GM19240 (cell line): ENCODE results near the gene ACO2.
A peak's percentile ranks its signal among the peaks of the same experiment; 100 is the strongest.

Source experiments
- DNase-seq: peaks from one replicate; pipeline ENCODE4 v3.0.0; 2011; ENCODE audit warnings: low spot score; ENCODE audit not compliant: insufficient read length

Gene ACO2

GRCh38 chr22:41523464-41524221 lies 54.7 kb downstream of the ACO2 start:
- no peak for DNase-seq

GRCh38 chr22:41524251-41524661 lies 55.3 kb downstream of the ACO2 start:
- no peak for DNase-seq

- no peak for DNase-seq
Observed at GRCh38 chr22:41524809-41525449, 56.0 kb downstream of the ACO2 start.

- DNase-seq, result no peak
Observed at GRCh38 chr22:41525450-41526225, 56.7 kb downstream of the ACO2 start.

- DNase-seq, result no peak
Observed at GRCh38 chr22:41526226-41526829, 57.4 kb downstream of the ACO2 start.

- peak; percentile 61 for DNase-seq
Observed at GRCh38 chr22:41526830-41527799, 58.2 kb downstream of the ACO2 start.

- DNase-seq, result no peak
Observed at GRCh38 chr22:41528132-41528766, 59.3 kb downstream of the ACO2 start.

- no peak for DNase-seq
Observed at GRCh38 chr22:41528938-41529561, 60.1 kb downstream of the ACO2 start.

GRCh38 chr22:41530890-41531714 lies 62.2 kb downstream of the ACO2 start:
- no peak for DNase-seq

- DNase-seq, result no peak
Observed at GRCh38 chr22:41531715-41532477, 63.0 kb downstream of the ACO2 start.

GRCh38 chr22:41532908-41533825 lies 64.2 kb downstream of the ACO2 start:
- peak; percentile 53 for DNase-seq

- DNase-seq, result no peak
Observed at GRCh38 chr22:41534219-41534618, 65.3 kb downstream of the ACO2 start.

- no peak for DNase-seq
Observed at GRCh38 chr22:41535244-41535643, 66.3 kb downstream of the ACO2 start.

GRCh38 chr22:41537203-41537602 lies 68.3 kb downstream of the ACO2 start:
- no peak for DNase-seq

GRCh38 chr22:41538583-41538982 lies 69.7 kb downstream of the ACO2 start:
- no peak for DNase-seq

- no peak for DNase-seq
Observed at GRCh38 chr22:41539146-41540005, 70.5 kb downstream of the ACO2 start.
